ENCODE measurements around the gene MRPS22. TPM values are rescaled to one million over a fixed set of nuclear protein-coding genes. Genes with fewer than 3 reads are reported as not detected.

Gene MRPS22
- total RNA-seq, 1 experiment from 2014 or later, result 95.1 TPM

GRCh38 chr3:139323146-139323545 lies 20.7 kb upstream of the MRPS22 start:
- Histone ChIP-seq H3K9me3 (ENCODE audit: control insufficient read depth in 1 of 2, insufficient read depth in 1 of 2, low read depth in 1 of 2, low read length in 2 of 2) (no peaks in the 10 kb centered on the region), H3K27me3 (ENCODE audit: insufficient read depth, low read length) (no peaks in the 10 kb centered on the region), H2AFZ (ENCODE audit: low read depth, low read length, poor library complexity, severe bottlenecking) (no peak overlapping the region), H3K9ac (ENCODE audit: low read length) (no peak overlapping the region), H3K9me2 (ENCODE audit: insufficient read depth) (no peaks in the 10 kb centered on the region), H3K4me2 (ENCODE audit: low read length) (no peak overlapping the region), H4K20me1 (ENCODE audit: insufficient read depth) (no peaks in the 10 kb centered on the region), H3K27ac (ENCODE audit: low read depth, low read length) (no peak overlapping the region), H3K4me3 (replicated peaks in 1 of 2; ENCODE audit: low read depth in 1 of 2, low read length in 2 of 2) (no peak overlapping the region), H3K36me3 (ENCODE audit: control insufficient read depth in 1 of 2, insufficient read depth in 2 of 2, low read length in 2 of 2) (no peaks in the 10 kb centered on the region), H3K4me1 (ENCODE audit: control insufficient read depth in 1 of 2, insufficient read depth in 2 of 2, low read length in 2 of 2) (peaks cover 54 to 68% of the 10 kb centered on the region in 2 experiments), H3K79me2 (ENCODE audit: insufficient read depth, low read length) (no peaks in the 10 kb centered on the region)
- CTCF ChIA-PET, result interaction anchor here (1.2 kb wide), 1 partner anchor 211 kb away, joined by 3 read pairs; no protein-coding TSS in a partner anchor
- intact Hi-C loops (cut with micrococcal nuclease), result loop anchor here (10.0 kb wide), 1 partner anchor 848 kb away; no protein-coding TSS in a partner anchor
- POLR2A ChIA-PET, result interaction anchor here (15.9 kb wide), 1 partner anchor 22 kb away, joined by 198 read pairs; no protein-coding TSS in a partner anchor
- BruUV-seq (replicated peaks), result no TSS peak
- RAD21 ChIA-PET (ENCODE audit: low non-redundant PET in 1 of 2, low total read pairs in 2 of 2, uncharacterized antibody in 2 of 2, unreplicated experiment in 2 of 2), result no interaction called here
- no peak for DNase-seq (ENCODE audit: low read depth, low spot score)
- TF ChIP-seq POLR2AphosphoS5 (IDR thresholded peaks at IDR 0.05; ENCODE audit: low read depth, low read length) (no peak), YY1 (IDR thresholded peaks at IDR 0.05; ENCODE audit: extremely low read depth, insufficient replicate concordance, low read depth, low read length) (no peak), ZFX (IDR thresholded peaks at IDR 0.05) (no peak), CEBPB (IDR thresholded peaks at IDR 0.05; ENCODE audit: low read depth) (no peak)
- TF ChIP-seq, protein P1, sequence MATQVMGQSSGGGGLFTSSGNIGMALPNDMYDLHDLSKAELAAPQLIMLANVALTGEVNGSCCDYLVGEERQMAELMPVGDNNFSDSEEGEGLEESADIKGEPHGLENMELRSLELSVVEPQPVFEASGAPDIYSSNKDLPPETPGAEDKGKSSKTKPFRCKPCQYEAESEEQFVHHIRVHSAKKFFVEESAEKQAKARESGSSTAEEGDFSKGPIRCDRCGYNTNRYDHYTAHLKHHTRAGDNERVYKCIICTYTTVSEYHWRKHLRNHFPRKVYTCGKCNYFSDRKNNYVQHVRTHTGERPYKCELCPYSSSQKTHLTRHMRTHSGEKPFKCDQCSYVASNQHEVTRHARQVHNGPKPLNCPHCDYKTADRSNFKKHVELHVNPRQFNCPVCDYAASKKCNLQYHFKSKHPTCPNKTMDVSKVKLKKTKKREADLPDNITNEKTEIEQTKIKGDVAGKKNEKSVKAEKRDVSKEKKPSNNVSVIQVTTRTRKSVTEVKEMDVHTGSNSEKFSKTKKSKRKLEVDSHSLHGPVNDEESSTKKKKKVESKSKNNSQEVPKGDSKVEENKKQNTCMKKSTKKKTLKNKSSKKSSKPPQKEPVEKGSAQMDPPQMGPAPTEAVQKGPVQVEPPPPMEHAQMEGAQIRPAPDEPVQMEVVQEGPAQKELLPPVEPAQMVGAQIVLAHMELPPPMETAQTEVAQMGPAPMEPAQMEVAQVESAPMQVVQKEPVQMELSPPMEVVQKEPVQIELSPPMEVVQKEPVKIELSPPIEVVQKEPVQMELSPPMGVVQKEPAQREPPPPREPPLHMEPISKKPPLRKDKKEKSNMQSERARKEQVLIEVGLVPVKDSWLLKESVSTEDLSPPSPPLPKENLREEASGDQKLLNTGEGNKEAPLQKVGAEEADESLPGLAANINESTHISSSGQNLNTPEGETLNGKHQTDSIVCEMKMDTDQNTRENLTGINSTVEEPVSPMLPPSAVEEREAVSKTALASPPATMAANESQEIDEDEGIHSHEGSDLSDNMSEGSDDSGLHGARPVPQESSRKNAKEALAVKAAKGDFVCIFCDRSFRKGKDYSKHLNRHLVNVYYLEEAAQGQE (IDR thresholded peaks at IDR 0.05; ENCODE audit: low read depth), result no peak
- ATAC-seq, result no peak

DNA sequence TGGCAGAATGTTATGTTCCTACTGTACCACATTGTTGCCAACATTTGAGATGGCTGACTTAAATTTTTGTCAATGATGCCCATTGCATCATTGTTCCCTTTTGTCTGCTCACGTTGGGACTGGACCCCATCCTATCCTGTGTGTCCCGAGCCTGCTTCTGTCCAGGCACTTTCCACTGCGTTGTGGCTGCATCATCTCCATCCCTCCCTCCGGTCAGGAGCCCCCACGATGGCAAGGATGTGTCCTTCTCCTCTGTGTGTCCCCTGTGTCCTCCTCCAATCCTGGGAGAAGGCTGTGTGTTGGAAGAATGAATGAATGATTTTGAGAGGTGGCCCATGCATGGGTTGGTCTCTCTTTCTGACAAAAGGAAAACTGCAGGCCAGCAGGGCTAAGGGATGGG lies 19.4 kb upstream of the MRPS22 start:
- Histone ChIP-seq H3K79me2 (ENCODE audit: insufficient read depth, low read length) (no peaks in the 10 kb centered on the region), H2AFZ (ENCODE audit: low read depth, low read length, poor library complexity, severe bottlenecking) (no peak overlapping the region), H3K36me3 (ENCODE audit: control insufficient read depth in 1 of 2, insufficient read depth in 2 of 2, low read length in 2 of 2) (no peaks in the 10 kb centered on the region), H3K27ac (ENCODE audit: low read depth, low read length) (no peak overlapping the region), H3K9me2 (ENCODE audit: insufficient read depth) (no peaks in the 10 kb centered on the region), H3K27me3 (ENCODE audit: insufficient read depth, low read length) (no peaks in the 10 kb centered on the region), H3K9ac (ENCODE audit: low read length) (no peak overlapping the region), H4K20me1 (ENCODE audit: insufficient read depth) (no peaks in the 10 kb centered on the region), H3K4me1 (ENCODE audit: control insufficient read depth in 1 of 2, insufficient read depth in 2 of 2, low read length in 2 of 2) (peaks cover 51 to 68% of the 10 kb centered on the region in 2 experiments), H3K9me3 (ENCODE audit: control insufficient read depth in 1 of 2, insufficient read depth in 1 of 2, low read depth in 1 of 2, low read length in 2 of 2) (no peaks in the 10 kb centered on the region), H3K4me3 (replicated peaks in 1 of 2; ENCODE audit: low read depth in 1 of 2, low read length in 2 of 2) (no peak overlapping the region), H3K4me2 (ENCODE audit: low read length) (no peak overlapping the region)
- ChIA-PET CTCF (interaction anchor here (3.0 kb wide), 1 partner anchor 212 kb away, joined by 31 read pairs; no protein-coding TSS in a partner anchor), POLR2A (no interaction called here), RAD21 (ENCODE audit: low non-redundant PET in 1 of 2, low total read pairs in 2 of 2, uncharacterized antibody in 2 of 2, unreplicated experiment in 2 of 2) (no interaction called here)
- BruUV-seq (replicated peaks), result no TSS peak
- DNase-seq (ENCODE audit: low read depth, low spot score) (no peak), ATAC-seq (no peak)
- intact Hi-C loops (cut with micrococcal nuclease), result loop anchor here (10.0 kb wide), 1 partner anchor 850 kb away; no protein-coding TSS in a partner anchor
- TF ChIP-seq ATF3 (IDR thresholded peaks at IDR 0.05) (no peak), CEBPB (IDR thresholded peaks at IDR 0.05; ENCODE audit: low read depth) (no peak), MAX (IDR thresholded peaks at IDR 0.05) (no peak), TCF7L2 (IDR thresholded peaks at IDR 0.05; ENCODE audit: borderline replicate concordance, extremely low read depth, insufficient read depth, insufficient read length) (no peak), FOSL1 (IDR thresholded peaks at IDR 0.05; ENCODE audit: low read depth) (no peak), JUND (IDR thresholded peaks at IDR 0.05) (no peak), YY1 (IDR thresholded peaks at IDR 0.05; ENCODE audit: extremely low read depth, insufficient replicate concordance, low read depth, low read length) (no peak), POLR2AphosphoS5 (IDR thresholded peaks at IDR 0.05; ENCODE audit: low read depth, low read length) (no peak), SRF (IDR thresholded peaks at IDR 0.05; ENCODE audit: low read depth) (no peak), SP1 (IDR thresholded peaks at IDR 0.05; ENCODE audit: low read depth) (no peak)
- TF ChIP-seq, protein P2, sequence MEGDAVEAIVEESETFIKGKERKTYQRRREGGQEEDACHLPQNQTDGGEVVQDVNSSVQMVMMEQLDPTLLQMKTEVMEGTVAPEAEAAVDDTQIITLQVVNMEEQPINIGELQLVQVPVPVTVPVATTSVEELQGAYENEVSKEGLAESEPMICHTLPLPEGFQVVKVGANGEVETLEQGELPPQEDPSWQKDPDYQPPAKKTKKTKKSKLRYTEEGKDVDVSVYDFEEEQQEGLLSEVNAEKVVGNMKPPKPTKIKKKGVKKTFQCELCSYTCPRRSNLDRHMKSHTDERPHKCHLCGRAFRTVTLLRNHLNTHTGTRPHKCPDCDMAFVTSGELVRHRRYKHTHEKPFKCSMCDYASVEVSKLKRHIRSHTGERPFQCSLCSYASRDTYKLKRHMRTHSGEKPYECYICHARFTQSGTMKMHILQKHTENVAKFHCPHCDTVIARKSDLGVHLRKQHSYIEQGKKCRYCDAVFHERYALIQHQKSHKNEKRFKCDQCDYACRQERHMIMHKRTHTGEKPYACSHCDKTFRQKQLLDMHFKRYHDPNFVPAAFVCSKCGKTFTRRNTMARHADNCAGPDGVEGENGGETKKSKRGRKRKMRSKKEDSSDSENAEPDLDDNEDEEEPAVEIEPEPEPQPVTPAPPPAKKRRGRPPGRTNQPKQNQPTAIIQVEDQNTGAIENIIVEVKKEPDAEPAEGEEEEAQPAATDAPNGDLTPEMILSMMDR (IDR thresholded peaks at IDR 0.05 in 2 of 3, conservative IDR thresholded peaks at IDR 0.05 in 1 of 3; ENCODE audit: borderline replicate concordance in 1 of 3, insufficient read depth in 1 of 3, low read depth in 2 of 3, low read length in 2 of 3), result no peak

Measured in HCT116 (cell line).